ENCODE measurements around the gene CHRM5.

Gene CHRM5

DNA sequence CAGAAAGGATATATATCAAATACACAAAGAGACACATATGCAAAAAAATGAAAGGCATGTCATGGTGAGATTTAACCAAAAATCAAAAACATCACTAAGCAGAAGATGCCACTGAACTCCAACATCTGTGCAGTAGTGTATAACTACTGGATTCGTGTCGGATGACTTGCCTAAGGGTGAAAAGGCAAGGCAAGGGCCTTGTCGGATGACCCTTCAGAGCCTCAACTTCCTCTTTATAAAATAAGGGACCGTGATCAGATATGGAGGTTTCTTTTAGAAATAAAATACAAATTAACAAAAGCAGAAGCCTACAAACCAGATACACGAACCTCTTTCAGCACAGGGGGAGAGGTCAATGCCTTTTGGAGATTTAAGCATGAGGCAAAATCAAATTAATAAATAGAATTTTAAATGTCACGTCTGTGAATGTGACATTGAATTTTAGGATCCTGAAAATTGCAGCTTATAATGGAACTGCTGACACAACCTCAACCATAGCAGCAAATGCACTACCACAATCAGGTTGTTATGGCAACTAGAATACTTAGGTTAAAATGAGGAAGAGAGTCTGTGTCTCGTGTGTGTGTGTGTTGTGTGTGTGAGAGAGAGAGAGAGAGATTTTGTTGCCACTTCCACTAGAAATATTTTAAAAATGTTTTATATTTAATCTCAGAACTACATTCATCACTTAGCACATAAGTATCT lies 8.3 kb upstream of the CHRM5 start:
- no peak overlapping the region for H3K9ac ChIP-seq
- peaks cover 6% of the 10 kb centered on the region for H3K79me2 ChIP-seq
- H3K4me3 ChIP-seq (ENCODE audit: low read depth, low read length), result no peak overlapping the region
- H2AFZ ChIP-seq, result no peak overlapping the region
- no peaks in the 10 kb centered on the region for H3K36me3 ChIP-seq (ENCODE audit: control insufficient read depth, insufficient read depth, low read length)
- TF ChIP-seq, protein P1, sequence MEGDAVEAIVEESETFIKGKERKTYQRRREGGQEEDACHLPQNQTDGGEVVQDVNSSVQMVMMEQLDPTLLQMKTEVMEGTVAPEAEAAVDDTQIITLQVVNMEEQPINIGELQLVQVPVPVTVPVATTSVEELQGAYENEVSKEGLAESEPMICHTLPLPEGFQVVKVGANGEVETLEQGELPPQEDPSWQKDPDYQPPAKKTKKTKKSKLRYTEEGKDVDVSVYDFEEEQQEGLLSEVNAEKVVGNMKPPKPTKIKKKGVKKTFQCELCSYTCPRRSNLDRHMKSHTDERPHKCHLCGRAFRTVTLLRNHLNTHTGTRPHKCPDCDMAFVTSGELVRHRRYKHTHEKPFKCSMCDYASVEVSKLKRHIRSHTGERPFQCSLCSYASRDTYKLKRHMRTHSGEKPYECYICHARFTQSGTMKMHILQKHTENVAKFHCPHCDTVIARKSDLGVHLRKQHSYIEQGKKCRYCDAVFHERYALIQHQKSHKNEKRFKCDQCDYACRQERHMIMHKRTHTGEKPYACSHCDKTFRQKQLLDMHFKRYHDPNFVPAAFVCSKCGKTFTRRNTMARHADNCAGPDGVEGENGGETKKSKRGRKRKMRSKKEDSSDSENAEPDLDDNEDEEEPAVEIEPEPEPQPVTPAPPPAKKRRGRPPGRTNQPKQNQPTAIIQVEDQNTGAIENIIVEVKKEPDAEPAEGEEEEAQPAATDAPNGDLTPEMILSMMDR (IDR thresholded peaks at IDR 0.05), result no peak
- no peak overlapping the region for H3K27ac ChIP-seq
- no peaks in the 10 kb centered on the region for H3K27me3 ChIP-seq (ENCODE audit: control insufficient read depth, insufficient read depth, low read length)
- H3K9me3 ChIP-seq (ENCODE audit: control insufficient read depth, low read length), result no peaks in the 10 kb centered on the region
- H3K4me1 ChIP-seq, result no peaks in the 10 kb centered on the region
- H3K4me2 ChIP-seq (ENCODE audit: low read length), result no peak overlapping the region

DNA sequence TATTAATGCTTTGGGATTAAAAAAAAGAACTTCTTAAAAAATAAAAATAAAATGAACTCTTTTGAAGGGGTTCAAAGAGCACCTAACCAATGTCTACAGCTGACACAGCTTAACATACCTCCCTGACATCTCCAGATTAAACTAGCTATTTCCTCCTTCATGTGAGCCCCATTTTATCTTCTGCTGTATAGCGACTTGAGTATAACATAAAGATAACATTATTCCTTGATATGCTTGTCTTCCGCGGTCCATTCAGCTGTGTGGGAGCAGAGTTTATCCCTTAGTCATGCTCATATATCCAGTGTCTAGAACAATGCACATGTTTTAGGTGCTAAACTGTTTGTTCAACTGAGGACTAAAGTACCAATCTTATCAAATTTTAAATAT lies 7.8 kb upstream of the CHRM5 start:
- no peak overlapping the region for H3K9ac ChIP-seq
- no peak overlapping the region for H3K27ac ChIP-seq
- no peaks in the 10 kb centered on the region for H3K27me3 ChIP-seq (ENCODE audit: control insufficient read depth, insufficient read depth, low read length)
- no peaks in the 10 kb centered on the region for H3K36me3 ChIP-seq (ENCODE audit: control insufficient read depth, insufficient read depth, low read length)
- H3K4me3 ChIP-seq (ENCODE audit: low read depth, low read length), result no peak overlapping the region
- H3K9me3 ChIP-seq (ENCODE audit: control insufficient read depth, low read length), result no peaks in the 10 kb centered on the region
- peaks cover 6% of the 10 kb centered on the region for H3K79me2 ChIP-seq
- no peak overlapping the region for H3K4me2 ChIP-seq (ENCODE audit: low read length)
- no peaks in the 10 kb centered on the region for H3K4me1 ChIP-seq
- H2AFZ ChIP-seq, result no peak overlapping the region
- TF ChIP-seq, protein P1 (IDR thresholded peaks at IDR 0.05), result no peak

- Histone ChIP-seq H3K9me3 (ENCODE audit: control insufficient read depth, low read length) (no peaks in the 10 kb centered on the region), H3K27me3 (ENCODE audit: control insufficient read depth, insufficient read depth, low read length) (no peaks in the 10 kb centered on the region), H3K4me1 (no peaks in the 10 kb centered on the region), H3K9ac (no peak overlapping the region), H3K4me2 (ENCODE audit: low read length) (no peak overlapping the region), H2AFZ (no peak overlapping the region), H3K36me3 (ENCODE audit: control insufficient read depth, insufficient read depth, low read length) (no peaks in the 10 kb centered on the region), H3K4me3 (ENCODE audit: low read depth, low read length) (no peak overlapping the region), H3K79me2 (peaks cover 6% of the 10 kb centered on the region), H3K27ac (no peak overlapping the region)
- TF ChIP-seq, protein P1 (IDR thresholded peaks at IDR 0.05), result peak; percentile 46
Observed at GRCh38 chr15:33963831-33964664, 4.2 kb upstream of the CHRM5 start.

DNA sequence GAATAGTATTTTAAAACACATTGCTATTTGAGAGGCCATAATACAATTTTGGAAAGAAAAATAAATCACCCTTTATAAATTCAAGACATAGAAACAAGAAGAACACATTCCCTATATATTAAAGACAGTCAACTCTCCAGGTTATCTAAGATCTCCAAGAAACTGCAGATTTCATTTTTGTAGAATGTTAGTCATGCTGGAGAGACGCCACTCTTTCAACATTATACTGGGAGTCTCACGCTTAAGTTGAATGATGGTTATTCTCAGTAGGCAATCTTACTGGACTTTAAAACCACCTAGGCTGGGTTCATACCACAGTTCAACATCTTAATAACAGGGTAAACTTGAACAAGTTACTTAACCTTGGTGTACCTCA lies 3.6 kb upstream of the CHRM5 start:
- Histone ChIP-seq H3K36me3 (ENCODE audit: control insufficient read depth, insufficient read depth, low read length) (no peaks in the 10 kb centered on the region), H2AFZ (no peak overlapping the region), H3K4me3 (ENCODE audit: low read depth, low read length) (no peak overlapping the region), H3K27ac (no peak overlapping the region), H3K27me3 (ENCODE audit: control insufficient read depth, insufficient read depth, low read length) (no peaks in the 10 kb centered on the region), H3K4me2 (ENCODE audit: low read length) (no peak overlapping the region), H3K79me2 (peaks cover 6% of the 10 kb centered on the region), H3K9ac (no peak overlapping the region), H3K9me3 (ENCODE audit: control insufficient read depth, low read length) (no peaks in the 10 kb centered on the region), H3K4me1 (no peaks in the 10 kb centered on the region)
- TF ChIP-seq, protein P1 (IDR thresholded peaks at IDR 0.05), result no peak

Data from parathyroid adenoma (tissue), 2 donors.